Natural killer cell (primary cell): ENCODE data around the gene RFX3. TPM values are rescaled to one million over a fixed set of nuclear protein-coding genes. Genes with fewer than 3 reads are reported as not detected.

Source experiments
- ATAC-seq, 3 donors: fragments of 150-1000 bp in 2 of 3; fragments of 200-7000 bp in 1 of 3; cut with Tn5 transposase; 1 replicate in 1 of 3; 2 replicates in 2 of 3; pipeline ENCODE4 v1.10.0; 2021; ENCODE audit warnings: mild to moderate bottlenecking in 2 of 3, moderate library complexity in 2 of 3
- DNase-seq, 2 donors: peaks; one replicate each; pipeline versions ENCODE4 v3.0.0 to v3.0.0-alpha.2; 2013 to 2021; ENCODE audit warnings: mixed read lengths in 1 of 2
- H3K27ac ChIP-seq: one replicate; pipeline ENCODE4 v1.5.1; 2013; ENCODE audit warnings: mild to moderate bottlenecking, low read length
- H3K27me3 ChIP-seq: one replicate; pipeline ENCODE4 v1.6.1; 2013; ENCODE audit warnings: low read length; ENCODE audit not compliant: control insufficient read depth, insufficient read depth
- H3K36me3 ChIP-seq: one replicate; pipeline ENCODE4 v1.6.1; 2013; ENCODE audit warnings: low read length; ENCODE audit not compliant: control insufficient read depth, insufficient read depth
- H3K4me1 ChIP-seq: one replicate; pipeline ENCODE4 v1.6.1; 2013; ENCODE audit warnings: low read length; ENCODE audit not compliant: control insufficient read depth, insufficient read depth
- H3K4me3 ChIP-seq: one replicate; pipeline ENCODE4 v1.5.1; 2013; ENCODE audit warnings: low read length
- H3K9me3 ChIP-seq: one replicate; pipeline ENCODE4 v1.6.1; 2013; ENCODE audit warnings: low read length; ENCODE audit not compliant: control insufficient read depth, insufficient read depth
- H3K27ac Mint-ChIP-seq, 2 donors: one replicate each; pipeline ENCODE4 v1.8.0; 2022; ENCODE audit warnings: mild to moderate bottlenecking in 2 of 2, mixed read lengths in 2 of 2, moderate library complexity in 1 of 2
- H3K27me3 Mint-ChIP-seq, 2 donors: one replicate each; pipeline ENCODE4 v1.8.0; 2022; ENCODE audit warnings: low read depth in 2 of 2, mixed read lengths in 2 of 2
- H3K36me3 Mint-ChIP-seq: one replicate; pipeline ENCODE4 v1.8.0; 2022; ENCODE audit warnings: mixed read lengths
- H3K4me1 Mint-ChIP-seq, 2 donors: one replicate each; pipeline ENCODE4 v1.8.0; 2022; ENCODE audit warnings: mixed read lengths in 2 of 2
- H3K4me3 Mint-ChIP-seq: one replicate; pipeline ENCODE4 v1.8.0; 2022; ENCODE audit warnings: mild to moderate bottlenecking, moderate library complexity, mixed read lengths
- H3K9me3 Mint-ChIP-seq, 2 donors: one replicate each; pipeline ENCODE4 v1.8.0; 2022; ENCODE audit warnings: mixed read lengths in 2 of 2
- WGBS: methylation state at CpG from one replicate; pipeline ENCODE4 v1.1.7; 2013; ENCODE audit warnings: missing lambda C conversion rate; ENCODE audit not compliant: insufficient coverage; 5-methylcytosine and 5-hydroxymethylcytosine counted together
- intact Hi-C: fragments of 100-400 bp; cut with micrococcal nuclease; formaldehyde crosslinking; loops from one replicate; pipeline ENCODE4 v1.14.2; 2022
- total RNA-seq, 4 donors: library from RNA; stranded (reverse); fragments of 120-200 nt in 1 of 4; gene quantifications; one replicate each; pipeline versions ENCODE4 v1.2.3 to v1.2.4, GENCODE V29; 2013 to 2022
- TF ChIP-seq, protein P1 (sequence below): fragments of 200-600 bp; IDR thresholded peaks from one replicate; pipeline ENCODE4 v1.8.0; 2022; ENCODE audit warnings: antibody characterized with exemption

Gene RFX3
- total RNA-seq, 3 donors from 2014 or later (not counting 1 experiment from before 2014, with no cell fraction given) = 24.0 to 30.6 (median 30.0) TPM

DNA sequence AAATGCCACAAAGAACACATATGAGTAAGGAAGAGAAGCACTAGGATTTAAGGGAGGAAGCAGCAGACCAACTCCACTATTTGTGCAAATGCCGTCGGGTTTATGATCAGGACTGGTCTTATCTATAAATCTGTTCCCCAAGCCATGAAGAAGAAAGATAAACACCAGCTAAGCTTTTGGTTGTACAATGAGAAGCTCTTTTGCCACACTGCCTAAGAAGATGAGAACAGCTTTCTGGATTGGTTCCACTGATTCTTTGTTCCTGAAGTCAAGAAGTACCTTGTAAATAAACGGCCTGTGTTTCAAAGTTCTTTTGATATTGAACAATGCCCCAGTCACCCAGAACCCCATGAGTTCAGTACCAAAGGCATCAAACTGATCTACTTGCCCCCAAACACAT is 93.9 kb downstream of the RFX3 start:
- no peaks in the 10 kb centered on the region for H3K36me3 ChIP-seq
- no peaks in the 10 kb centered on the region for H3K27me3 Mint-ChIP-seq
- H3K9me3 ChIP-seq = no peaks in the 10 kb centered on the region
- H3K27ac Mint-ChIP-seq = no peak overlapping the region
- peaks cover 4 to 15% of the 10 kb centered on the region in 2 donors for H3K4me1 Mint-ChIP-seq
- no peak overlapping the region for H3K4me3 ChIP-seq
- no peak overlapping the region for H3K4me3 Mint-ChIP-seq
- no peaks in the 10 kb centered on the region for H3K4me1 ChIP-seq
- DNase-seq (no peak), ATAC-seq (no peak)
- H3K9me3 Mint-ChIP-seq = no peaks in the 10 kb centered on the region
- no peaks in the 10 kb centered on the region for H3K36me3 Mint-ChIP-seq
- no peak overlapping the region for H3K27ac ChIP-seq
- intact Hi-C loops = no loop called here
- TF ChIP-seq, protein P1, sequence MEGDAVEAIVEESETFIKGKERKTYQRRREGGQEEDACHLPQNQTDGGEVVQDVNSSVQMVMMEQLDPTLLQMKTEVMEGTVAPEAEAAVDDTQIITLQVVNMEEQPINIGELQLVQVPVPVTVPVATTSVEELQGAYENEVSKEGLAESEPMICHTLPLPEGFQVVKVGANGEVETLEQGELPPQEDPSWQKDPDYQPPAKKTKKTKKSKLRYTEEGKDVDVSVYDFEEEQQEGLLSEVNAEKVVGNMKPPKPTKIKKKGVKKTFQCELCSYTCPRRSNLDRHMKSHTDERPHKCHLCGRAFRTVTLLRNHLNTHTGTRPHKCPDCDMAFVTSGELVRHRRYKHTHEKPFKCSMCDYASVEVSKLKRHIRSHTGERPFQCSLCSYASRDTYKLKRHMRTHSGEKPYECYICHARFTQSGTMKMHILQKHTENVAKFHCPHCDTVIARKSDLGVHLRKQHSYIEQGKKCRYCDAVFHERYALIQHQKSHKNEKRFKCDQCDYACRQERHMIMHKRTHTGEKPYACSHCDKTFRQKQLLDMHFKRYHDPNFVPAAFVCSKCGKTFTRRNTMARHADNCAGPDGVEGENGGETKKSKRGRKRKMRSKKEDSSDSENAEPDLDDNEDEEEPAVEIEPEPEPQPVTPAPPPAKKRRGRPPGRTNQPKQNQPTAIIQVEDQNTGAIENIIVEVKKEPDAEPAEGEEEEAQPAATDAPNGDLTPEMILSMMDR = no peak
- no peaks in the 10 kb centered on the region for H3K27me3 ChIP-seq
- 97% methylated on average over 3 of the region's 3 CpGs for WGBS

DNA sequence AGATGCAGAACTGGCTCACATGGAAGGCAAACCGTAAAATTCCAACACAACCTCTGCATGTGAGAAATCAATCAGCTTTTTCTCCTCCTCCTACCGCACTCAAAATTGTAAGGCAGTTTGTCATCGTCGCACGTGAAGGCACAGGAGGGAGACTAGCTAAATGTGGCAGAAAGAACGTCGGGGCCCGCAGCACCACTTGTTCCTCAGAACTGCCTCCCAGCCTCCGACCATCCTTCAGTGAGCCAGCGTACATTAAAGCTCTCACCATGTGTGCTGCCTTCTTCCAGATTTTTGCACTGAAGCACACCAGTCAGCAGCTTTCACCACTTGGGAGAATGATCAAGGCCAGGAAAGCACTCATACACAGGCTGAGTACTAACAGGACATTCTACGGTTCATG is 105.9 kb downstream of the RFX3 start:
- Histone ChIP-seq H3K27me3 (no peaks in the 10 kb centered on the region), H3K9me3 (peaks cover 3% of the 10 kb centered on the region), H3K27ac (no peak overlapping the region), H3K36me3 (no peaks in the 10 kb centered on the region), H3K4me1 (no peaks in the 10 kb centered on the region), H3K4me3 (no peak overlapping the region)
- H3K36me3 Mint-ChIP-seq = no peaks in the 10 kb centered on the region
- no peak overlapping the region for H3K4me3 Mint-ChIP-seq
- no peak overlapping the region for H3K27ac Mint-ChIP-seq
- DNase-seq = no peak
- H3K9me3 Mint-ChIP-seq = no peaks in the 10 kb centered on the region
- TF ChIP-seq, protein P1 = no peak
- WGBS = over 99% methylated on average over 11 of the region's 11 CpGs
- H3K27me3 Mint-ChIP-seq = no peaks in the 10 kb centered on the region
- ATAC-seq = no peak
- no peaks in the 10 kb centered on the region for H3K4me1 Mint-ChIP-seq
- intact Hi-C loops = no loop called here

DNA sequence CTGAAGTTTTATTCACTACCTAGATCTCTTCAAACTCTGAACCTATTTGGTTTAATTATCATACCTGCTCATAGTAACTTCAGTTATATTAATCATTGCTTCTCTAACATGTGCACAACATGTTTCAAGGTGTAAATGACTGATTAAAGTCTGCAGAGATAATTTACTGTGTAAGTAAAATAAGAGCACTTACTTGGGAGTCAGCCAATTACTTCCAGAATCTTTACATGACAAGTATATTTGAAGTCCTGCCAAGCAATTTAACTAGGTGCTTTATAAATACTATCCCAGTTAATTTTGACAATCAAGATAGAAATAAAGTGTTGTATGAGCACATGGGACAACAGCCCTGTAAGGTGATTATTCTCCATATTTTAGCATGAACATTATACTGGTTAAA is 109.9 kb downstream of the RFX3 start:
- Mint-ChIP-seq H3K36me3 (no peaks in the 10 kb centered on the region), H3K9me3 (no peaks in the 10 kb centered on the region), H3K4me3 (no peak overlapping the region), H3K27me3 (no peaks in the 10 kb centered on the region), H3K4me1 (no peaks in the 10 kb centered on the region), H3K27ac (no peak overlapping the region)
- Histone ChIP-seq H3K4me1 (no peaks in the 10 kb centered on the region), H3K9me3 (no peaks in the 10 kb centered on the region), H3K4me3 (no peak overlapping the region), H3K27me3 (no peaks in the 10 kb centered on the region), H3K27ac (no peak overlapping the region), H3K36me3 (no peaks in the 10 kb centered on the region)
- TF ChIP-seq, protein P1 = no peak
- intact Hi-C loops = no loop called here
- DNase-seq (no peak), ATAC-seq (no peak)

DNA sequence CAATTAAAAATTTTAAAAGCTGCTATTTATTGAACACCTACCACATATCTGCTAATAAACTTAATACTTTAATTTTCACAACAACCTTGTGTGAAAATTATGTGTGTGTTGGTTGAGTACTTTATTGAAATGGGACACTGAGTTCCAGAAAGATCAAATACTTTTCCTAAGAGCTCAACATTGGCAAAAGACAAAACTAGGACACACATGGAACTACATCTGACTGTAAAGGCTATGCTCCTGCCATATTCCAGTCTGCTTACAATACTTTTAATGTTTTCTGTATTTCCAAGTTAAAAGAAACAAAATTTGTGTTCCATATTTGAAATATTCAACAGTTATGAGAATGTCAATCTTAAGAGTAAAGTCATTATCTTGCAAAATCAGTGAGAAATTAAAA is 111.8 kb downstream of the RFX3 start:
- TF ChIP-seq, protein P1 = no peak
- Mint-ChIP-seq H3K4me1 (no peaks in the 10 kb centered on the region), H3K27ac (no peak overlapping the region), H3K9me3 (no peaks in the 10 kb centered on the region), H3K36me3 (no peaks in the 10 kb centered on the region), H3K27me3 (no peaks in the 10 kb centered on the region), H3K4me3 (no peak overlapping the region)
- intact Hi-C loops = no loop called here
- DNase-seq (no peak), ATAC-seq (no peak)
- Histone ChIP-seq H3K36me3 (no peaks in the 10 kb centered on the region), H3K27me3 (no peaks in the 10 kb centered on the region), H3K9me3 (no peaks in the 10 kb centered on the region), H3K4me3 (no peak overlapping the region), H3K4me1 (no peaks in the 10 kb centered on the region), H3K27ac (no peak overlapping the region)
